ENCODE data around the gene C10orf67. TPM values are rescaled to one million over a fixed set of nuclear protein-coding genes. Genes with fewer than 3 reads are reported as not detected.

Gene C10orf67
- total RNA-seq, 4 donors from 2014 or later, result 0.09 TPM; not detected in 3

DNA sequence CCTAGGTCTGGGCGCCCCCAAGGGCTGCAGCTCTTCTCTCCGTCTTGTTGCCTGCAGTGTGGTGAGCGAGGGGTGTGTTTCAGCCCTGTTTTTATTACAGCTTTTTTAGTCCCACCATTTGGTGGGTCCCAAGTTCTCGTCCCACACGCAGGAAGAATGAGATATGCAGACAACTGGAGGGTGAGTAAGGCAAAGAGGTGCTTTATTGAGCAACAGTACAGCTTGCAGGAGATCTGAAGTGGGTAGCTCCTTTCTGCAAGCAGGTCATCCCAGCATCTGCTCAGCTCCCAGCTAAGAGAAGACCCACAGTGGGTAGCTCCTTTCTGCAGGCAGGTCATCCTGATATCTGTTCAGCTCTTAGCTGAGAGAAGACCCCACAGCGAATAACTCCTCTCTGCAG, 28.2 kb downstream of the C10orf67 start:
- DNase-seq (no peak), ATAC-seq (no peak)
- H3K27me3 ChIP-seq, result no peaks in the 10 kb centered on the region
- H3K4me3 ChIP-seq, result no peak overlapping the region
- in situ Hi-C loops (cut with MboI; ENCODE audit: low sequenced_read_pairs in 4 of 4), result loop anchor here (5.0 to 25.0 kb wide), 6 partner anchors 206 to 1246 kb away; no protein-coding TSS in a partner anchor
- H3K36me3 ChIP-seq, result no peaks in the 10 kb centered on the region
- H3K27ac ChIP-seq, result no peak overlapping the region
- intact Hi-C loops (cut with DNase I; ENCODE audit: low total_unique reads), result no loop called here
- TF ChIP-seq, protein P1, sequence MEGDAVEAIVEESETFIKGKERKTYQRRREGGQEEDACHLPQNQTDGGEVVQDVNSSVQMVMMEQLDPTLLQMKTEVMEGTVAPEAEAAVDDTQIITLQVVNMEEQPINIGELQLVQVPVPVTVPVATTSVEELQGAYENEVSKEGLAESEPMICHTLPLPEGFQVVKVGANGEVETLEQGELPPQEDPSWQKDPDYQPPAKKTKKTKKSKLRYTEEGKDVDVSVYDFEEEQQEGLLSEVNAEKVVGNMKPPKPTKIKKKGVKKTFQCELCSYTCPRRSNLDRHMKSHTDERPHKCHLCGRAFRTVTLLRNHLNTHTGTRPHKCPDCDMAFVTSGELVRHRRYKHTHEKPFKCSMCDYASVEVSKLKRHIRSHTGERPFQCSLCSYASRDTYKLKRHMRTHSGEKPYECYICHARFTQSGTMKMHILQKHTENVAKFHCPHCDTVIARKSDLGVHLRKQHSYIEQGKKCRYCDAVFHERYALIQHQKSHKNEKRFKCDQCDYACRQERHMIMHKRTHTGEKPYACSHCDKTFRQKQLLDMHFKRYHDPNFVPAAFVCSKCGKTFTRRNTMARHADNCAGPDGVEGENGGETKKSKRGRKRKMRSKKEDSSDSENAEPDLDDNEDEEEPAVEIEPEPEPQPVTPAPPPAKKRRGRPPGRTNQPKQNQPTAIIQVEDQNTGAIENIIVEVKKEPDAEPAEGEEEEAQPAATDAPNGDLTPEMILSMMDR (IDR thresholded peaks at IDR 0.05 in 4 of 5, conservative IDR thresholded peaks at IDR 0.05 in 1 of 5), result no peak
- TF ChIP-seq POLR2A (IDR thresholded peaks at IDR 0.05), result no peak
- H3K4me1 ChIP-seq, result no peaks in the 10 kb centered on the region
- no peaks in the 10 kb centered on the region for H3K9me3 ChIP-seq

DNA sequence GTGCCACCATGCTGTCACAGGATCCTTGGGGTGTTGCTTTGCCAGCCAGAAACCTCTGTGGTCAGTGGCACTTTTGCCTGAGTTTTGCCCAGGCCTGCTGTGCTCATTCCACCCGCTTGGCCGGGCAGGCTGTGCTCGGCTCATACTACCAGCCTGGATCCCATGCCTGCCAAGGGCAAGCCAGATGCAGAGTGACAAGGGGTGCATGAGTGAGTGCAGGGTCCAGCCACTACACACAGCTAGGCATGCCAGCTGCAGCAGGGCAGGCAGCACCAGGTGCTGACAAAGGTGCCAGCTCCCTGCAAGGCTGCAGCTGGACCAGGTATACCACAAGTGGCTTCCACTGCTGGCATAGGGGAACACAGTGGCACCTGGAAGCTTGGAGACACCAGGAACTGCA, 28.6 kb downstream of the C10orf67 start:
- no peak overlapping the region for H3K27ac ChIP-seq
- no peak overlapping the region for H3K4me3 ChIP-seq
- no peak for TF ChIP-seq POLR2A (IDR thresholded peaks at IDR 0.05)
- TF ChIP-seq, protein P1 (IDR thresholded peaks at IDR 0.05 in 4 of 5, conservative IDR thresholded peaks at IDR 0.05 in 1 of 5), result no peak
- DNase-seq (no peak), ATAC-seq (no peak)
- in situ Hi-C loops (cut with MboI; ENCODE audit: low sequenced_read_pairs in 4 of 4) (loop anchor here (5.0 to 25.0 kb wide), 6 partner anchors 206 to 1246 kb away; no protein-coding TSS in a partner anchor), intact Hi-C loops (cut with DNase I; ENCODE audit: low total_unique reads) (no loop called here)
- no peaks in the 10 kb centered on the region for H3K27me3 ChIP-seq
- no peaks in the 10 kb centered on the region for H3K9me3 ChIP-seq
- no peaks in the 10 kb centered on the region for H3K36me3 ChIP-seq
- no peaks in the 10 kb centered on the region for H3K4me1 ChIP-seq

DNA sequence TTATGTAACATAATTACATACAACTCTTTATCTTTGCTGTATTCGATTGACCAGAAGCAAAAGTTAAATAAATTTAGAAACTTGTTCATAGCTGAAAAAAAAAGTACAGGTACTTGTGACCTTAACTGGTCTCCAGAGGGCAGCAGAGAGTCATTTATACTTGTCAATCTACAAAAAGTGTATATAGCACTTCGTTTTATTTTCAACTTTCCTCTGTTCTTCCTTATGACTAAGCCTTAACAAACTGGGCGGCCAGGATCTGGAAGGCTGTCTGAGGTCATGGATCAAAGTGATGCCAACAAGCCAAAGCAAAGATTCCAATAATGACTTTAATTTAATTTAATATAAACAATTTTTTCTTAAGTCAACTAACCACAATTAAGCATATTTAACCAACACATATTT, 29.8 kb downstream of the C10orf67 start:
- Histone ChIP-seq H3K36me3 (no peaks in the 10 kb centered on the region), H3K27me3 (no peaks in the 10 kb centered on the region), H3K9me3 (no peaks in the 10 kb centered on the region), H3K27ac (no peak overlapping the region), H3K4me3 (no peak overlapping the region), H3K4me1 (no peaks in the 10 kb centered on the region)
- intact Hi-C loops (cut with DNase I; ENCODE audit: low total_unique reads), result loop anchor here (1.0 to 5.0 kb wide), 2 partner anchors 210 to 387 kb away; no protein-coding TSS in a partner anchor
- no peak for TF ChIP-seq POLR2A (IDR thresholded peaks at IDR 0.05)
- TF ChIP-seq, protein P1 (IDR thresholded peaks at IDR 0.05 in 4 of 5, conservative IDR thresholded peaks at IDR 0.05 in 1 of 5), result peak; percentile 68 to 83 (median 74)
- DNase-seq (peak in 1 of 2 donors; percentile 14), ATAC-seq (peak in 1 of 2 donors; percentile 82)
- in situ Hi-C loops (cut with MboI; ENCODE audit: low sequenced_read_pairs in 4 of 4), result loop anchor here (5.0 to 25.0 kb wide), 6 partner anchors 207 to 1247 kb away; no protein-coding TSS in a partner anchor

DNA sequence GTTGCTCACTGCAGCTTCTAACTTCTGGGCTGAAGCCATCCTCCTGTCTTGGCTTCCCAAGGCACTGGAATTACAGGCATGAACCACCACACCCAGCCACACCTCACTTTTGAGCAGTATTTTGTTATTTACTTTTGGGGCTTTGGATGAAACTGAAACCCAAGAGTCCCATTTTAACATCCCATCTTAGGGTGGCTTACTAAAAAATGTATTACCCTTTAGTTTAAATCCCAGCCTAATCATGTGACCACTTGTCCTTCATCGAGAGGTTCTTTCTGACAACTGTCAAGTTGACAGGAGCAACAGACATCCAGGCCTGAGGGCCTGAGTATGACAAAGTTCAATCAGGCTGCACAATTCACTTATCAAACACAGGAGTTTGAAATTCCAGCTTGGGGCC, 33.6 kb downstream of the C10orf67 start:
- Histone ChIP-seq H3K27ac (no peak overlapping the region), H3K27me3 (no peaks in the 10 kb centered on the region), H3K4me1 (no peaks in the 10 kb centered on the region), H3K4me3 (no peak overlapping the region), H3K9me3 (no peaks in the 10 kb centered on the region), H3K36me3 (no peaks in the 10 kb centered on the region)
- in situ Hi-C loops (cut with MboI; ENCODE audit: low sequenced_read_pairs in 4 of 4), result loop anchor here in 3 of 4 donors (10.0 to 25.0 kb wide), 3 partner anchors 344 to 1251 kb away; no protein-coding TSS in a partner anchor
- intact Hi-C loops (cut with DNase I; ENCODE audit: low total_unique reads), result loop anchor here (5.0 kb wide), 1 partner anchor 391 kb away; no protein-coding TSS in a partner anchor
- DNase-seq (no peak), ATAC-seq (no peak)
- TF ChIP-seq, protein P1 (IDR thresholded peaks at IDR 0.05 in 4 of 5, conservative IDR thresholded peaks at IDR 0.05 in 1 of 5), result no peak
- no peak for TF ChIP-seq POLR2A (IDR thresholded peaks at IDR 0.05)
